HAP-1 (cell line): ENCODE data around the gene DCX.

Source experiments
- DNase-seq, 2 experiments: peaks; one replicate each; pipeline ENCODE4 v3.0.0-alpha.2; 2016 to 2020; ENCODE audit warnings: low spot score in 2 of 2
- H3K27me3 ChIP-seq: fragments of 250-450 bp; sonication (Bioruptor Pico); 2 replicates; pipeline ENCODE4 v1.5.1; 2020; ENCODE audit warnings: low read depth, mild to moderate bottlenecking, moderate library complexity
- H3K36me3 ChIP-seq: fragments of 250-450 bp; sonication (Bioruptor Pico); replicated peaks from 2 replicates; pipeline ENCODE4 v1.5.1; 2020; ENCODE audit warnings: mild to moderate bottlenecking
- H3K4me1 ChIP-seq: fragments of 250-450 bp; sonication (Bioruptor Pico); 2 replicates; pipeline ENCODE4 v1.5.1; 2020; ENCODE audit warnings: mild to moderate bottlenecking
- H3K4me3 ChIP-seq: fragments of 250-450 bp; sonication (Bioruptor Pico); 2 replicates; pipeline ENCODE4 v1.5.1; 2020; ENCODE audit warnings: mild to moderate bottlenecking, moderate library complexity
- H3K9me3 ChIP-seq: fragments of 250-450 bp; sonication (Bioruptor Pico); 2 replicates; pipeline ENCODE4 v1.5.1; 2020; ENCODE audit warnings: mild to moderate bottlenecking, moderate library complexity
- in situ Hi-C: fragments of 300-500 bp; cut with MboI; formaldehyde crosslinking; loops from 3 replicates; pipeline ENCODE4 v1.14.3; 2020; ENCODE audit warnings: low sequenced_read_pairs, inconsistent platforms, mixed read lengths

The DCX gene

GRCh38 chrX:111265486-111265885 is 146.5 kb downstream of the DCX start:
- DNase-seq = no peak

GRCh38 chrX:111264385-111264784 is 147.6 kb downstream of the DCX start:
- H3K4me1 ChIP-seq = no peaks in the 10 kb centered on the region
- in situ Hi-C loops = loop anchor here (25.0 kb wide), 1 partner anchor 173 kb away; no protein-coding TSS in a partner anchor
- no peak overlapping the region for H3K4me3 ChIP-seq
- peaks cover 3% of the 10 kb centered on the region; the same call in 1 of the 2 replicates for H3K27me3 ChIP-seq
- no peaks in the 10 kb centered on the region for H3K36me3 ChIP-seq
- no peaks in the 10 kb centered on the region for H3K9me3 ChIP-seq
- DNase-seq = peak in 1 of 2 experiments; percentile 23

More at GRCh38 chrX:111265486-111265885, 146.5 kb downstream of the DCX start:
- Histone ChIP-seq H3K4me3 (no peak overlapping the region), H3K36me3 (no peaks in the 10 kb centered on the region), H3K27me3 (peaks cover 3% of the 10 kb centered on the region; the same call in 1 of the 2 replicates), H3K9me3 (no peaks in the 10 kb centered on the region), H3K4me1 (no peaks in the 10 kb centered on the region)
- in situ Hi-C loops = loop anchor here (25.0 kb wide), 1 partner anchor 172 kb away; no protein-coding TSS in a partner anchor

- H3K27me3 ChIP-seq = peaks cover 3% of the 10 kb centered on the region; the same call in 1 of the 2 replicates
- no peak for DNase-seq
These were observed 149.9 kb downstream of the DCX start for GRCh38 chrX:111262086-111262485.

GRCh38 chrX:111260451-111260850 is 151.5 kb downstream of the DCX start:
- Histone ChIP-seq H3K4me1 (no peaks in the 10 kb centered on the region), H3K4me3 (no peak overlapping the region), H3K9me3 (no peaks in the 10 kb centered on the region), H3K27me3 (no peaks in the 10 kb centered on the region), H3K36me3 (no peaks in the 10 kb centered on the region)
- in situ Hi-C loops = loop anchor here (25.0 kb wide), 1 partner anchor 177 kb away; no protein-coding TSS in a partner anchor
- no peak for DNase-seq

More at GRCh38 chrX:111262086-111262485, 149.9 kb downstream of the DCX start:
- Histone ChIP-seq H3K9me3 (no peaks in the 10 kb centered on the region), H3K4me1 (no peaks in the 10 kb centered on the region), H3K4me3 (no peak overlapping the region), H3K36me3 (no peaks in the 10 kb centered on the region)
- in situ Hi-C loops = loop anchor here (25.0 kb wide), 1 partner anchor 175 kb away; no protein-coding TSS in a partner anchor

- in situ Hi-C loops = loop anchor here (10.0 to 25.0 kb wide), 2 partner anchors 178 to 805 kb away; no protein-coding TSS in a partner anchor
- no peaks in the 10 kb centered on the region for H3K36me3 ChIP-seq
- H3K27me3 ChIP-seq = no peaks in the 10 kb centered on the region
- no peak for DNase-seq
- no peaks in the 10 kb centered on the region for H3K4me1 ChIP-seq
- no peak overlapping the region for H3K4me3 ChIP-seq
- no peaks in the 10 kb centered on the region for H3K9me3 ChIP-seq
These were observed 152.4 kb downstream of the DCX start for GRCh38 chrX:111259559-111259958.

GRCh38 chrX:111257733-111258132 is 154.3 kb downstream of the DCX start:
- DNase-seq = no peak
- no peaks in the 10 kb centered on the region for H3K9me3 ChIP-seq
- no peaks in the 10 kb centered on the region for H3K27me3 ChIP-seq
- H3K36me3 ChIP-seq = no peaks in the 10 kb centered on the region
- H3K4me3 ChIP-seq = no peak overlapping the region
- in situ Hi-C loops = loop anchor here (10.0 to 25.0 kb wide), 2 partner anchors 180 to 803 kb away; no protein-coding TSS in a partner anchor
- H3K4me1 ChIP-seq = no peaks in the 10 kb centered on the region

GRCh38 chrX:111254896-111255693 is 156.9 kb downstream of the DCX start:
- DNase-seq = no peak
- in situ Hi-C loops = loop anchor here (10.0 to 25.0 kb wide), 2 partner anchors 182 to 800 kb away; no protein-coding TSS in a partner anchor
- Histone ChIP-seq H3K4me3 (no peak overlapping the region), H3K36me3 (no peaks in the 10 kb centered on the region), H3K27me3 (0 out of 2 replicates have a peak, but pooled peaks cover 2% of the 10 kb centered on the region), H3K4me1 (no peaks in the 10 kb centered on the region), H3K9me3 (no peaks in the 10 kb centered on the region)

- peaks cover 13% of the 10 kb centered on the region for H3K4me1 ChIP-seq
- in situ Hi-C loops = no loop called here
- no peaks in the 10 kb centered on the region for H3K9me3 ChIP-seq
- peak in 1 of 2 experiments; percentile 97 for DNase-seq
- no peak overlapping the region for H3K4me3 ChIP-seq
- H3K27me3 ChIP-seq = no peaks in the 10 kb centered on the region
- no peaks in the 10 kb centered on the region for H3K36me3 ChIP-seq
These were observed 167.7 kb downstream of the DCX start for GRCh38 chrX:111244235-111244750.
